IMR-90 (cell line): Measurements from ENCODE around the gene DUSP11. TPM values are rescaled to one million over a fixed set of nuclear protein-coding genes. Genes with fewer than 3 reads are reported as not detected.

ENCODE experiments used
- ATAC-seq: fragments of 200-7000 bp; cut with Tn5 transposase; 2 replicates; pipeline ENCODE4 v1.9.1; 2020; ENCODE audit warnings: low read depth, mild to moderate bottlenecking, moderate library complexity
- BruUV-seq: library from RNA; stranded (reverse); fragments of 400-500 nt; replicated peaks from 2 replicates; lab custom pipeline; 2021; lab: Mats Ljungman, UMichigan
- CTCF ChIA-PET: fragments of 300-600 bp; formaldehyde crosslinking; extraction: SDS; loops from one replicate; lab custom pipeline; 2021; ENCODE audit warnings: antibody characterized with exemption; lab: Yijun Ruan, JAX
- POLR2A ChIA-PET: fragments of 300-600 bp; sonication (Branson Sonifier 250); formaldehyde crosslinking; loops from one replicate; lab custom pipeline; 2022; ENCODE audit warnings: antibody characterized with exemption; ENCODE audit not compliant: unreplicated experiment; lab: Charles Lee
- DNase-seq: peaks from one replicate; pipeline ENCODE4 v3.0.0; 2013
- H2AFZ ChIP-seq: replicated peaks from 2 replicates; pipeline ENCODE3; 2013; ENCODE audit warnings: low read length, mild to moderate bottlenecking; ENCODE audit not compliant: poor library complexity
- H2AK5ac ChIP-seq: 2 replicates; pipeline ENCODE4 v1.6.1; 2013; ENCODE audit warnings: low read depth, low read length, inconsistent platforms
- H2AK9ac ChIP-seq: replicated peaks from 2 replicates; pipeline ENCODE3; 2013; ENCODE audit warnings: mild to moderate bottlenecking, low read depth, low read length, moderate library complexity; ENCODE audit not compliant: poor library complexity
- H2BK120ac ChIP-seq: 2 replicates; pipeline ENCODE4 v1.6.1; 2013; ENCODE audit warnings: low read depth, low read length, inconsistent platforms
- H2BK15ac ChIP-seq: 3 replicates; pipeline ENCODE4 v1.6.1; 2013; ENCODE audit warnings: low read depth, low read length, inconsistent platforms
- H2BK20ac ChIP-seq: 2 replicates; pipeline ENCODE4 v1.6.1; 2013; ENCODE audit warnings: low read depth, mild to moderate bottlenecking, inconsistent platforms, low read length, moderate library complexity
- H2BK5ac ChIP-seq: 2 replicates; pipeline ENCODE4 v1.6.1; 2013; ENCODE audit warnings: mild to moderate bottlenecking, low read depth, low read length, inconsistent platforms; ENCODE audit not compliant: poor library complexity, severe bottlenecking
- H3K14ac ChIP-seq: replicated peaks from 2 replicates; pipeline ENCODE4 v1.6.1; 2013; ENCODE audit warnings: low read depth, low read length, inconsistent platforms
- H3K18ac ChIP-seq: 2 replicates; pipeline ENCODE4 v1.6.1; 2013; ENCODE audit warnings: low read depth, low read length, control low read depth
- H3K23ac ChIP-seq: 2 replicates; pipeline ENCODE4 v1.6.1; 2013; ENCODE audit warnings: low read depth, low read length, inconsistent platforms
- H3K27ac ChIP-seq: 2 replicates; pipeline ENCODE4 v1.5.1; 2013; ENCODE audit warnings: mild to moderate bottlenecking, control low read depth, low read length; ENCODE audit not compliant: insufficient read depth
- H3K27me3 ChIP-seq: 2 replicates; pipeline ENCODE4 v1.6.1; 2013; ENCODE audit warnings: low read length; ENCODE audit not compliant: control insufficient read depth, insufficient read depth
- H3K36me3 ChIP-seq: 2 replicates; pipeline ENCODE4 v1.6.1; 2013; ENCODE audit warnings: low read length, mixed read lengths; ENCODE audit not compliant: control insufficient read depth, insufficient read depth
- H3K4ac ChIP-seq: 2 replicates; pipeline ENCODE4 v1.6.1; 2013; ENCODE audit warnings: low read depth, low read length, inconsistent platforms
- H3K4me1 ChIP-seq: 2 replicates; pipeline ENCODE4 v1.6.1; 2013; ENCODE audit warnings: low read length, mixed read lengths; ENCODE audit not compliant: control insufficient read depth, insufficient read depth
- H3K4me2 ChIP-seq: 2 replicates; pipeline ENCODE4 v1.6.1; 2013; ENCODE audit warnings: low read depth, mild to moderate bottlenecking, control low read depth, low read length, moderate library complexity
- H3K4me3 ChIP-seq: 2 replicates; pipeline ENCODE4 v1.5.1; 2013; ENCODE audit warnings: low read depth, mild to moderate bottlenecking, control low read depth, low read length, moderate library complexity; ENCODE audit not compliant: insufficient read depth
- H3K56ac ChIP-seq: 2 replicates; pipeline ENCODE4 v1.6.1; 2013; ENCODE audit warnings: low read length, inconsistent platforms; ENCODE audit not compliant: insufficient read depth; ENCODE audit errors: extremely low read depth
- H3K79me1 ChIP-seq, 2 experiments: 2 replicates each; pipeline ENCODE4 v1.6.1; 2013; ENCODE audit warnings: low read length in 2 of 2, inconsistent platforms in 1 of 2, low read depth in 1 of 2
- H3K9ac ChIP-seq: 2 replicates; pipeline ENCODE4 v1.6.1; 2013; ENCODE audit warnings: low read depth, low read length, control low read depth
- H3K9me1 ChIP-seq: 2 replicates; pipeline ENCODE4 v1.6.1; 2013; ENCODE audit warnings: low read length, inconsistent platforms; ENCODE audit not compliant: insufficient read depth
- H3K9me3 ChIP-seq: 2 replicates; pipeline ENCODE4 v1.6.1; 2013; ENCODE audit warnings: low read length; ENCODE audit not compliant: control insufficient read depth, insufficient read depth
- H4K20me1 ChIP-seq: 2 replicates; pipeline ENCODE4 v1.6.1; 2013; ENCODE audit warnings: low read length, inconsistent platforms; ENCODE audit not compliant: insufficient read depth
- H4K5ac ChIP-seq: 2 replicates; pipeline ENCODE4 v1.6.1; 2013; ENCODE audit warnings: mild to moderate bottlenecking, low read depth, low read length, control low read depth
- H4K8ac ChIP-seq, 2 experiments: 2 replicates each; pipeline ENCODE4 v1.6.1; 2013; ENCODE audit warnings: low read depth in 2 of 2, low read length in 2 of 2, control low read depth in 1 of 2, inconsistent platforms in 1 of 2
- H4K91ac ChIP-seq: 2 replicates; pipeline ENCODE4 v1.6.1; 2013; ENCODE audit warnings: low read depth, low read length, inconsistent platforms; ENCODE audit not compliant: insufficient read depth
- BHLHE40 ChIP-seq: fragments of 150-350 bp; IDR thresholded peaks from 2 replicates; pipeline ENCODE4 v1.6.1; 2016; ENCODE audit warnings: mild to moderate bottlenecking, low read depth, low read length
- CHD1 ChIP-seq: IDR thresholded peaks from 2 replicates; pipeline ENCODE4 v1.6.1; 2012; ENCODE audit warnings: low read depth, low read length, improper control_type of control experiment
- NFE2L2 ChIP-seq: fragments of 150-350 bp; IDR thresholded peaks from 2 replicates; pipeline ENCODE4 v1.6.1; 2016; ENCODE audit warnings: low read depth, mild to moderate bottlenecking, low read length
- WGBS, 2 experiments: methylation state at CpG; one replicate each; pipeline versions ENCODE4 v1.1.5 to v1.1.7; 2013; ENCODE audit warnings: missing lambda C conversion rate in 2 of 2; ENCODE audit not compliant: insufficient read length in 1 of 2; ENCODE audit errors: extremely low coverage in 2 of 2; 5-methylcytosine and 5-hydroxymethylcytosine counted together
- dilution Hi-C: fragments of 300-500 bp; cut with HindIII; formaldehyde crosslinking; loops from one replicate; pipeline ENCODE4 v1.14.3; 2018; ENCODE audit warnings: low sequenced_read_pairs; ENCODE audit not compliant: unreplicated experiment
- in situ Hi-C: fragments of 300-500 bp; cut with MboI; formaldehyde crosslinking; loops from 3 replicates; pipeline ENCODE4 v1.14.3; 2019; ENCODE audit warnings: low sequenced_read_pairs, inconsistent platforms, mixed read lengths
- intact Hi-C: fragments of 100-400 bp; cut with micrococcal nuclease; formaldehyde crosslinking; loops from 2 replicates; pipeline ENCODE4 v1.10.0; 2022
- polyA plus RNA-seq, 3 experiments: library from polyadenylated mRNA; depleted of rRNA; stranded (reverse); fragments of >200 nt; gene quantifications; 2 replicates each; pipeline ENCODE4 v1.2.3, GENCODE V29; 2012; ENCODE audit warnings: low replicate concordance in 1 of 3
- total RNA-seq: library from RNA; depleted of rRNA; stranded (reverse); fragments of >200 nt; gene quantifications from 2 replicates; pipeline ENCODE4 v1.2.3, GENCODE V29; 2012
- TF ChIP-seq, protein P1 (sequence below): conservative IDR thresholded peaks from 2 replicates; pipeline ENCODE4 v1.5.1; 2012; ENCODE audit warnings: mild to moderate bottlenecking, low read depth, low read length, improper control_type of control experiment

The DUSP11 gene
- total and polyA plus RNA-seq, 2 of the 4 experiments (the other 2 are of a cell fraction), result 22.4 to 25.6 TPM

DNA sequence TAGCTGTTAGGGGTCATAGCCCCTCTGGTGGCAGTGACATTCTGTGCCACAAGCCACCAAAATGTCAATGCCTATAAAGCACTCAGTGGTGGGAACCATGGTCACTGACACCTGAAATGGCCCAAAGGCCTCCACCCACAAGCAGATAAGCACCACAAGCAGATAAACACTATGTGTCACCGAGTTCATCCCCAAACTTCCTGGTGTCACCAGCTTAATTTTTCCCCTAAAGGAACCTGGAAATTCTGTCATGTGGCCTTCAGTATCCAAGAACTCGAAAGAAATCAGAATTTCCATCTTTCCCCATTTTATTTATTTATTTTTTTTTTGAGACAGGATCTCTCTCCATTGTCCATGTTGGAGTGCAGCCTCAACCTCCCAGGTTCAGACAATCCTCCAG, 39.1 kb downstream of the DUSP11 start:
- Histone ChIP-seq H3K18ac (no peak overlapping the region), H2BK5ac (no peak overlapping the region), H2BK20ac (no peak overlapping the region), H2AK5ac (no peak overlapping the region), H3K56ac (no peak overlapping the region), H4K20me1 (no peaks in the 10 kb centered on the region), H3K4ac (no peak overlapping the region), H3K27me3 (no peaks in the 10 kb centered on the region), H3K4me1 (no peaks in the 10 kb centered on the region), H4K5ac (no peak overlapping the region), H3K14ac (no peak overlapping the region), H2AFZ (no peak overlapping the region), H3K9ac (no peak overlapping the region), H3K9me3 (no peaks in the 10 kb centered on the region), H3K9me1 (peaks cover 2% of the 10 kb centered on the region; the same call in 1 of the 2 replicates), H3K23ac (no peak overlapping the region), H4K91ac (no peak overlapping the region), H4K8ac (no peak overlapping the region), H2BK15ac (no peak overlapping the region), H2AK9ac (no peak overlapping the region), H3K4me3 (no peak overlapping the region), H3K79me1 (peaks cover 6% of the 10 kb centered on the region in 2 experiments), H2BK120ac (no peak overlapping the region), H3K27ac (no peak overlapping the region), H3K4me2 (no peak overlapping the region), H3K36me3 (peaks cover 6% of the 10 kb centered on the region)
- CTCF ChIA-PET, result no interaction called here
- DNase-seq (no peak), ATAC-seq (no peak)
- BruUV-seq, result no TSS peak
- intact Hi-C loops (no loop called here), dilution Hi-C loops (no loop called here), in situ Hi-C loops (no loop called here)
- POLR2A ChIA-PET, result no interaction called here
- no peak for TF ChIP-seq BHLHE40
- no peak for TF ChIP-seq CHD1
- no peak for TF ChIP-seq NFE2L2
- TF ChIP-seq, protein P1, sequence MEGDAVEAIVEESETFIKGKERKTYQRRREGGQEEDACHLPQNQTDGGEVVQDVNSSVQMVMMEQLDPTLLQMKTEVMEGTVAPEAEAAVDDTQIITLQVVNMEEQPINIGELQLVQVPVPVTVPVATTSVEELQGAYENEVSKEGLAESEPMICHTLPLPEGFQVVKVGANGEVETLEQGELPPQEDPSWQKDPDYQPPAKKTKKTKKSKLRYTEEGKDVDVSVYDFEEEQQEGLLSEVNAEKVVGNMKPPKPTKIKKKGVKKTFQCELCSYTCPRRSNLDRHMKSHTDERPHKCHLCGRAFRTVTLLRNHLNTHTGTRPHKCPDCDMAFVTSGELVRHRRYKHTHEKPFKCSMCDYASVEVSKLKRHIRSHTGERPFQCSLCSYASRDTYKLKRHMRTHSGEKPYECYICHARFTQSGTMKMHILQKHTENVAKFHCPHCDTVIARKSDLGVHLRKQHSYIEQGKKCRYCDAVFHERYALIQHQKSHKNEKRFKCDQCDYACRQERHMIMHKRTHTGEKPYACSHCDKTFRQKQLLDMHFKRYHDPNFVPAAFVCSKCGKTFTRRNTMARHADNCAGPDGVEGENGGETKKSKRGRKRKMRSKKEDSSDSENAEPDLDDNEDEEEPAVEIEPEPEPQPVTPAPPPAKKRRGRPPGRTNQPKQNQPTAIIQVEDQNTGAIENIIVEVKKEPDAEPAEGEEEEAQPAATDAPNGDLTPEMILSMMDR, result no peak
- WGBS, 2 experiments, result no CpG with 5 or more reads among the region's 2 CpGs
